CD4-positive, alpha-beta memory T cell (primary cell): ENCODE measurements around the gene FOXD2. TPM values are rescaled to one million over a fixed set of nuclear protein-coding genes. Genes with fewer than 3 reads are reported as not detected.

Experiments
- CTCF ChIA-PET: fragments of 350-600 bp; sonication (Branson Sonifier 250); formaldehyde crosslinking; loops from one replicate; lab custom pipeline; 2021; ENCODE audit warnings: inconsistent platforms; ENCODE audit not compliant: partially characterized antibody; lab: Charles Lee
- POLR2A ChIA-PET: fragments of 350-600 bp; sonication (Branson Sonifier 250); formaldehyde crosslinking; loops from one replicate; lab custom pipeline; 2021; ENCODE audit not compliant: partially characterized antibody; lab: Charles Lee
- DNase-seq, 5 donors: peaks; one replicate each; pipeline versions ENCODE4 v3.0.0 to v3.0.0-alpha.2; 2020 to 2022; ENCODE audit warnings: mixed read lengths in 1 of 5
- H3K27ac ChIP-seq: one replicate; pipeline ENCODE4 v1.7.0; 2013; ENCODE audit warnings: low read depth, low read length
- H3K27me3 ChIP-seq: 2 replicates; pipeline ENCODE4 v1.7.0; 2013; ENCODE audit warnings: mild to moderate bottlenecking, low read length, moderate library complexity; ENCODE audit not compliant: insufficient read depth
- H3K36me3 ChIP-seq: 2 replicates; pipeline ENCODE4 v1.7.0; 2013; ENCODE audit warnings: mild to moderate bottlenecking, low read length, moderate library complexity; ENCODE audit not compliant: insufficient read depth
- H3K4me1 ChIP-seq: 2 replicates; pipeline ENCODE4 v1.7.0; 2013; ENCODE audit warnings: mild to moderate bottlenecking, low read length, moderate library complexity; ENCODE audit not compliant: insufficient read depth
- H3K4me3 ChIP-seq, 2 donors: one replicate each; pipeline ENCODE4 v1.7.0; 2013; ENCODE audit warnings: low read length in 2 of 2, mild to moderate bottlenecking in 1 of 2
- H3K9me3 ChIP-seq, 2 donors: one replicate each; pipeline ENCODE4 v1.7.0; 2013; ENCODE audit warnings: low read length in 2 of 2, control low read depth in 1 of 2; ENCODE audit not compliant: control insufficient read depth in 1 of 2
- H3K27ac Mint-ChIP-seq, 7 donors: one replicate each; pipeline ENCODE4 v1.8.0; 2020 to 2021; ENCODE audit warnings: mixed read lengths in 7 of 7, mild to moderate bottlenecking in 6 of 7, inconsistent platforms in 3 of 7, moderate library complexity in 3 of 7
- H3K27me3 Mint-ChIP-seq, 2 donors: one replicate each; pipeline ENCODE4 v1.8.0; 2020 to 2021; ENCODE audit warnings: mixed read lengths in 2 of 2
- H3K36me3 Mint-ChIP-seq, 2 donors: one replicate each; pipeline ENCODE4 v1.8.0; 2020 to 2021; ENCODE audit warnings: mixed read lengths in 2 of 2, inconsistent platforms in 1 of 2, mild to moderate bottlenecking in 1 of 2
- H3K4me1 Mint-ChIP-seq, 4 donors: one replicate each; pipeline ENCODE4 v1.8.0; 2020 to 2021; ENCODE audit warnings: mixed read lengths in 4 of 4, mild to moderate bottlenecking in 1 of 4
- H3K4me3 Mint-ChIP-seq, 8 donors: one replicate each; pipeline ENCODE4 v1.8.0; 2020 to 2021; ENCODE audit warnings: mixed read lengths in 8 of 8, mild to moderate bottlenecking in 7 of 8, moderate library complexity in 6 of 8, inconsistent platforms in 3 of 8
- H3K9me3 Mint-ChIP-seq, 8 donors: one replicate each; pipeline ENCODE4 v1.8.0; 2020 to 2021; ENCODE audit warnings: mixed read lengths in 8 of 8, mild to moderate bottlenecking in 5 of 8, inconsistent platforms in 3 of 8, moderate library complexity in 1 of 8
- intact Hi-C: fragments of 100-400 bp; cut with micrococcal nuclease; formaldehyde crosslinking; loops from one replicate; pipeline ENCODE4 v1.15.1; 2023
- polyA plus RNA-seq, 2 donors: library from polyadenylated mRNA; unstranded; fragments of 300-500 nt; fragmentation: Illumina TruSeq; gene quantifications; one replicate each; pipeline ENCODE4 v1.2.3, GENCODE V29; 2021
- total RNA-seq, 2 experiments: library from RNA; stranded (reverse); gene quantifications; one replicate each; pipeline ENCODE4 v1.2.3, GENCODE V29; 2021

The FOXD2 gene
- total and polyA plus RNA-seq, 4 experiments from 2014 or later: 0.07 to 0.73 (median 0.37) TPM

DNA sequence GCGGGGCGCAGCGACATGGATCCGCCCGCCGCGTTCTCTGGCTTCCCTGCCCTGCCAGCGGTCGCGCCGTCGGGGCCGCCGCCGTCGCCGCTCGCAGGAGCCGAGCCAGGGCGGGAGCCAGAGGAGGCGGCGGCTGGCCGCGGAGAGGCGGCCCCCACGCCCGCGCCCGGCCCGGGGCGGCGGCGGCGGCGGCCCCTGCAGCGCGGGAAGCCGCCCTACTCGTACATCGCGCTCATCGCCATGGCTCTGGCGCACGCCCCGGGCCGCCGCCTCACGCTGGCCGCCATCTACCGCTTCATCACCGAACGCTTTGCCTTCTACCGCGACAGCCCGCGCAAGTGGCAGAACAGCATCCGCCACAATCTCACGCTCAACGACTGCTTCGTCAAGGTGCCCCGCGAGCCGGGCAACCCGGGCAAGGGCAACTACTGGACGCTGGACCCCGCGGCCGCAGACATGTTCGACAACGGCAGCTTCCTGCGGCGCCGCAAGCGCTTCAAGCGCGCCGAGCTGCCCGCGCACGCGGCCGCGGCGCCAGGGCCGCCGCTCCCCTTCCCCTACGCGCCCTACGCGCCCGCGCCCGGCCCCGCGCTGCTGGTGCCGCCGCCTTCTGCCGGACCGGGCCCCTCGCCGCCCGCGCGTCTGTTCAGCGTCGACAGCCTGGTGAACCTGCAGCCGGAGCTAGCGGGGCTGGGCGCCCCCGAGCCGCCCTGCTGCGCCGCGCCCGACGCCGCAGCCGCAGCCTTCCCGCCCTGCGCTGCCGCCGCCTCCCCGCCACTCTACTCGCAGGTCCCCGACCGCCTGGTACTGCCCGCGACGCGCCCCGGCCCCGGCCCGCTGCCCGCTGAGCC, 21.3 kb upstream of the FOXD2 start:
- Histone ChIP-seq H3K4me1 (no peaks in the 10 kb centered on the region), H3K9me3 (no peaks in the 10 kb centered on the region), H3K36me3 (no peaks in the 10 kb centered on the region), H3K27me3 (peaks cover 9% of the 10 kb centered on the region), H3K4me3 (no peak overlapping the region), H3K27ac (no peak overlapping the region)
- CTCF ChIA-PET: interaction anchor here (1.2 kb wide), 1 partner anchor 223 kb away, joined by 3 read pairs; no protein-coding TSS in a partner anchor
- no peak for DNase-seq
- H3K9me3 Mint-ChIP-seq: peaks cover 0 to 2% (median 0%) of the 10 kb centered on the region in 8 donors
- H3K36me3 Mint-ChIP-seq: peaks cover 0 to 3% of the 10 kb centered on the region in 2 donors
- POLR2A ChIA-PET: no interaction called here
- peak overlapping the region in 7 of 8 donors; percentile 58 to 82 (median 68) for H3K4me3 Mint-ChIP-seq
- intact Hi-C loops: no loop called here
- H3K4me1 Mint-ChIP-seq: peaks cover 0 to 22% (median 3%) of the 10 kb centered on the region in 4 donors
- peaks cover 35% of the 10 kb centered on the region in 2 donors for H3K27me3 Mint-ChIP-seq
- H3K27ac Mint-ChIP-seq: peak overlapping the region in 1 of 7 donors; percentile 32

- DNase-seq: no peak
- Histone ChIP-seq H3K36me3 (no peaks in the 10 kb centered on the region), H3K27me3 (peaks cover 9% of the 10 kb centered on the region), H3K4me1 (no peaks in the 10 kb centered on the region), H3K9me3 (no peaks in the 10 kb centered on the region), H3K4me3 (no peak overlapping the region), H3K27ac (no peak overlapping the region)
- H3K27ac Mint-ChIP-seq: no peak overlapping the region
- H3K36me3 Mint-ChIP-seq: peaks cover 0 to 3% of the 10 kb centered on the region in 2 donors
- POLR2A ChIA-PET: no interaction called here
- intact Hi-C loops: no loop called here
- H3K4me1 Mint-ChIP-seq: peaks cover 0 to 22% (median 3%) of the 10 kb centered on the region in 4 donors
- H3K9me3 Mint-ChIP-seq: peaks cover 0 to 2% (median 0%) of the 10 kb centered on the region in 8 donors
- peaks cover 35% of the 10 kb centered on the region in 2 donors for H3K27me3 Mint-ChIP-seq
- H3K4me3 Mint-ChIP-seq: peak overlapping the region in 6 of 8 donors; percentile 46 to 68 (median 58)
- CTCF ChIA-PET: interaction anchor here (1.2 kb wide), 2 partner anchors 20 to 224 kb away, joined by 3 read pairs; no protein-coding TSS in a partner anchor
These were observed 20.4 kb upstream of the FOXD2 start for GRCh38 chr1:47417170-47418044.

- H3K9me3 Mint-ChIP-seq: peaks cover 0 to 2% (median 0%) of the 10 kb centered on the region in 8 donors
- Histone ChIP-seq H3K4me1 (no peaks in the 10 kb centered on the region), H3K36me3 (no peaks in the 10 kb centered on the region), H3K27ac (no peak overlapping the region), H3K4me3 (no peak overlapping the region), H3K9me3 (no peaks in the 10 kb centered on the region), H3K27me3 (peaks cover 9% of the 10 kb centered on the region)
- peak overlapping the region in 3 of 8 donors; percentile 42 to 58 (median 49) for H3K4me3 Mint-ChIP-seq
- no peak for DNase-seq
- H3K36me3 Mint-ChIP-seq: peaks cover 0 to 3% of the 10 kb centered on the region in 2 donors
- peaks cover 35% of the 10 kb centered on the region in 2 donors for H3K27me3 Mint-ChIP-seq
- no peak overlapping the region for H3K27ac Mint-ChIP-seq
- peaks cover 0 to 22% (median 3%) of the 10 kb centered on the region in 4 donors for H3K4me1 Mint-ChIP-seq
- ChIA-PET CTCF (interaction anchor here (1.2 kb wide), 2 partner anchors 19 to 225 kb away, joined by 3 read pairs; no protein-coding TSS in a partner anchor), POLR2A (no interaction called here)
- intact Hi-C loops: no loop called here
These were observed 19.7 kb upstream of the FOXD2 start for GRCh38 chr1:47418122-47418521.

DNA sequence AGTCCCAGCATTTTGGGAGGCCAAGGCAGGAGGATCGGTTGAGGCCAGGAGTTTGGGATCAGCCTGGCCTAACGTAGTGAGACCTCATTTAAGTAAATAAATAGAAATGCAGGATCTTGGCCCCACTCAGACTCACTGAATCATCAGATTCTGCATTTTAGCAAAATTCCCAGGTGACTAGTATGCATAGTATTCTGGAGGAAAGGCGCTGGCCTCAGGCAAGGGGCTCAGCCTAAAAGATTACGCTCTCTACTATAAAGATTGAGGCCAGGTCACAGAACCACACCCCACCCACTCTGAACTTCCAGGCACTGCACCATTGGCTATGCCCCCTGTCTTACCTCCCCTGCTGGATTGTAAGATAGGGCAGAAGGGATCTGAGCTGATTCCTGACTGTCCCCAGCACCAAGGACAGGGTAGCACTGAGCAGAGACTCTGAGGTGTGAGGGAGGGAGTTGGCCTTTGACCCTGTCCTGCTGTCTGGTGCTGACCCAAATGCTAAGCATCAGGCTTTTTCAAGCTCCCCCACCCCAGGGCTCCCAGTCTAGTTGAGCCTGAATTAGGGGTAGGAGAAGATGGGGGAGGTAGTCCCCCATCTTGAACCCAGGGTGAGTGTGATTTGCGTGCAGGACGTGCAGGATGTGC, 19.0 kb upstream of the FOXD2 start:
- Mint-ChIP-seq H3K9me3 (peaks cover 0 to 2% (median 0%) of the 10 kb centered on the region in 8 donors), H3K4me3 (no peak overlapping the region), H3K4me1 (peaks cover 0 to 22% (median 3%) of the 10 kb centered on the region in 4 donors), H3K27ac (no peak overlapping the region), H3K36me3 (peaks cover 0 to 3% of the 10 kb centered on the region in 2 donors), H3K27me3 (peaks cover 33 to 34% of the 10 kb centered on the region in 2 donors)
- ChIA-PET POLR2A (no interaction called here), CTCF (interaction anchor here (1.2 to 2.9 kb wide), 2 partner anchors 13 to 19 kb away, joined by 3 to 12 read pairs; no protein-coding TSS in a partner anchor)
- Histone ChIP-seq H3K4me3 (no peak overlapping the region), H3K36me3 (no peaks in the 10 kb centered on the region), H3K27ac (no peak overlapping the region), H3K9me3 (no peaks in the 10 kb centered on the region), H3K4me1 (no peaks in the 10 kb centered on the region), H3K27me3 (peaks cover 9% of the 10 kb centered on the region)
- intact Hi-C loops: no loop called here
- DNase-seq: no peak

GRCh38 chr1:47420547-47420946, 17.3 kb upstream of the FOXD2 start:
- Mint-ChIP-seq H3K36me3 (peaks cover 0 to 3% of the 10 kb centered on the region in 2 donors), H3K27ac (no peak overlapping the region), H3K27me3 (peaks cover 20 to 21% of the 10 kb centered on the region in 2 donors), H3K4me1 (peaks cover 0 to 12% (median 6%) of the 10 kb centered on the region in 4 donors), H3K4me3 (no peak overlapping the region), H3K9me3 (peaks cover 0 to 2% (median 0%) of the 10 kb centered on the region in 8 donors)
- POLR2A ChIA-PET: interaction anchor here (1.0 kb wide), 1 partner anchor 15 kb away, joined by 3 read pairs; no protein-coding TSS in a partner anchor
- CTCF ChIA-PET: interaction anchor here (0.9 to 2.9 kb wide), 4 partner anchors 11 to 242 kb away, joined by 3 to 12 read pairs (median 4); partner anchors contain the start of gene FOXD2
- no peaks in the 10 kb centered on the region for H3K9me3 ChIP-seq
- no peak overlapping the region for H3K27ac ChIP-seq
- no peaks in the 10 kb centered on the region for H3K4me1 ChIP-seq
- no peak overlapping the region for H3K4me3 ChIP-seq
- peaks cover 9% of the 10 kb centered on the region for H3K27me3 ChIP-seq
- DNase-seq: no peak
- H3K36me3 ChIP-seq: no peaks in the 10 kb centered on the region
- intact Hi-C loops: no loop called here

DNA sequence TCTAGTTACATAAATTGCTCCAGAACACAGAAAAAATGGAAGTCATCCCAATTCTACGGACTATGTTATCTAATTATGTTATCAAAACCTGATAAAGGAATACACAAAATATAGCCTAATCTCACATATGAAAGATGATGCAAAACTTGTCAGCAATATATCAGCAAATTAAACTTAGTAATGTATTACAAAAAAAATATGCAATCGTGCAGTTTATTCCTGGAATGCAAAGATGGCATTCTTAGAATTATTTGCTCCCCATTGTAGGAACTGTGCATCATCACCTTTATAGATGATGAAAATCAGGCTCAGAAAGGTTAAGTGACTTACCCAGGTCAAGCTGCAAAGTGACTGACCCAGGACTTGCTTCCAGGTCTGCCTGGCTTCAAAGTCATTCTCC, 14.0 kb upstream of the FOXD2 start:
- H3K4me3 ChIP-seq: no peak overlapping the region
- no peaks in the 10 kb centered on the region for H3K4me1 ChIP-seq
- no peaks in the 10 kb centered on the region for H3K9me3 ChIP-seq
- DNase-seq: no peak
- no peaks in the 10 kb centered on the region for H3K36me3 ChIP-seq
- H3K27ac Mint-ChIP-seq: no peak overlapping the region
- no peaks in the 10 kb centered on the region for H3K9me3 Mint-ChIP-seq
- no peak overlapping the region for H3K27ac ChIP-seq
- peaks cover 1 to 3% of the 10 kb centered on the region in 2 donors for H3K27me3 Mint-ChIP-seq
- no peak overlapping the region for H3K4me3 Mint-ChIP-seq
- peaks cover 0 to 5% (median 0%) of the 10 kb centered on the region in 4 donors for H3K4me1 Mint-ChIP-seq
- H3K27me3 ChIP-seq: no peaks in the 10 kb centered on the region
- intact Hi-C loops: loop anchor here (1.0 kb wide), 1 partner anchor 231 kb away; no protein-coding TSS in a partner anchor
- H3K36me3 Mint-ChIP-seq: peaks cover 0 to 3% of the 10 kb centered on the region in 2 donors
- POLR2A ChIA-PET: no interaction called here
- CTCF ChIA-PET: interaction anchor here (1.0 to 2.6 kb wide), 4 partner anchors 12 to 244 kb away, joined by 3 to 9 read pairs (median 4); partner anchors contain the start of gene FOXD2
